Renal cortical epithelial cell (primary cell): Measurements from ENCODE around the gene GULP1. TPM values are rescaled to one million over a fixed set of nuclear protein-coding genes. Genes with fewer than 3 reads are reported as not detected.
A peak's percentile ranks its signal among the peaks of the same experiment; 100 is the strongest.

Experiments
- DNase-seq: peaks from one replicate; pipeline ENCODE4 v3.0.0-alpha.2; 2011; ENCODE audit warnings: low read depth
- total RNA-seq: library from RNA; depleted of rRNA; stranded (reverse); fragments of >200 nt; gene quantifications from 2 replicates; pipeline ENCODE4 v1.2.3, GENCODE V29; 2014

GULP1 gene
- total RNA-seq, 1 donor from 2014 or later = 130 TPM

GRCh38 chr2:188471166-188471565 lies 179.5 kb downstream of the GULP1 start:
- DNase-seq = no peak

GRCh38 chr2:188473306-188473705 lies 181.6 kb downstream of the GULP1 start:
- peak; percentile 50 for DNase-seq

- no peak for DNase-seq
These were observed 182.6 kb downstream of the GULP1 start for GRCh38 chr2:188474316-188474715.

- DNase-seq = peak; percentile 96
These were observed 184.3 kb downstream of the GULP1 start for GRCh38 chr2:188475945-188476344.

GRCh38 chr2:188477564-188478103 lies 186.0 kb downstream of the GULP1 start:
- DNase-seq = no peak

GRCh38 chr2:188478724-188479123 lies 187.1 kb downstream of the GULP1 start:
- DNase-seq = peak; percentile 91

GRCh38 chr2:188481474-188481873 lies 189.8 kb downstream of the GULP1 start:
- DNase-seq = no peak

GRCh38 chr2:188485496-188485895 lies 193.8 kb downstream of the GULP1 start:
- DNase-seq = peak; percentile 97

- DNase-seq = no peak
These were observed 201.1 kb downstream of the GULP1 start for GRCh38 chr2:188492751-188493150.

GRCh38 chr2:188494906-188495305 lies 203.2 kb downstream of the GULP1 start:
- DNase-seq = no peak

- DNase-seq = no peak
These were observed 204.3 kb downstream of the GULP1 start for GRCh38 chr2:188495969-188496431.

GRCh38 chr2:188497726-188498125 lies 206.1 kb downstream of the GULP1 start:
- no peak for DNase-seq

GRCh38 chr2:188503975-188504374 lies 212.3 kb downstream of the GULP1 start:
- DNase-seq = no peak

GRCh38 chr2:188506843-188507242 lies 215.2 kb downstream of the GULP1 start:
- DNase-seq = no peak

GRCh38 chr2:188511346-188511745 lies 219.7 kb downstream of the GULP1 start:
- no peak for DNase-seq

- DNase-seq = peak; percentile 72
These were observed 220.8 kb downstream of the GULP1 start for GRCh38 chr2:188512456-188512855.

GRCh38 chr2:188515918-188516317 lies 224.2 kb downstream of the GULP1 start:
- DNase-seq = no peak

- DNase-seq = no peak
These were observed 226.0 kb downstream of the GULP1 start for GRCh38 chr2:188517549-188518215.

GRCh38 chr2:188518381-188518780 lies 226.7 kb downstream of the GULP1 start:
- no peak for DNase-seq

- DNase-seq = no peak
These were observed 227.5 kb downstream of the GULP1 start for GRCh38 chr2:188519136-188519535.

- DNase-seq = no peak
These were observed 230.8 kb downstream of the GULP1 start for GRCh38 chr2:188522517-188522916.

GRCh38 chr2:188523919-188524318 lies 232.2 kb downstream of the GULP1 start:
- DNase-seq = peak; percentile 8

- DNase-seq = peak; percentile 36
These were observed 232.9 kb downstream of the GULP1 start for GRCh38 chr2:188524519-188525113.
